SK-N-SH (cell line): ENCODE data around the gene NAALADL1. TPM values are rescaled to one million over a fixed set of nuclear protein-coding genes. Genes with fewer than 3 reads are reported as not detected.

ENCODE experiments used
- CTCF ChIA-PET: fragments of 300-600, 350-600 bp; formaldehyde crosslinking; extraction: SDS; loops from one replicate; lab custom pipeline; 2021; lab: Yijun Ruan, JAX
- POLR2A ChIA-PET: fragments of 350-600 bp; sonication (Branson Sonifier 250); formaldehyde crosslinking; extraction: SDS; loops from one replicate; lab custom pipeline; 2020; ENCODE audit warnings: antibody characterized with exemption, inconsistent platforms; lab: Yijun Ruan, JAX
- DNase-seq: peaks from one replicate; pipeline ENCODE4 v3.0.0; 2012
- H2AFZ ChIP-seq: fragments of 200-600 bp; sonication (generic); 2 replicates; pipeline ENCODE4 v1.8.1; 2016; ENCODE audit warnings: antibody characterized with exemption, mild to moderate bottlenecking, low read depth
- H3F3A ChIP-seq: fragments of 200-600 bp; sonication (generic); replicated peaks from 2 replicates; pipeline ENCODE3; 2016; ENCODE audit warnings: antibody characterized with exemption, mild to moderate bottlenecking; ENCODE audit not compliant: insufficient read depth
- H3K27ac ChIP-seq, 2 experiments: fragments of 200-500 bp in 1 of 2; fragments of 200-600 bp in 1 of 2; sonication (Bioruptor generic) in 1 of 2; sonication (generic), shearing (Covaris generic) in 1 of 2; 2 replicates each; pipeline versions ENCODE4 v1.5.1 to v1.6.1; 2014 to 2016; ENCODE audit warnings: low read depth in 2 of 2, inconsistent platforms in 1 of 2, low read length in 1 of 2, mild to moderate bottlenecking in 1 of 2, mixed read lengths in 1 of 2
- H3K27me3 ChIP-seq: fragments of 200-600 bp; sonication (generic), shearing (Covaris generic); 2 replicates; pipeline ENCODE4 v1.6.1; 2016; ENCODE audit warnings: mixed run types; ENCODE audit not compliant: insufficient read depth
- H3K36me3 ChIP-seq, 2 experiments: fragments of 200-500 bp in 1 of 2; fragments of 200-600 bp in 1 of 2; sonication (Bioruptor generic) in 1 of 2; sonication (generic) in 1 of 2; replicated peaks in 1 of 2; 2 replicates each; pipeline versions ENCODE3 to v1.5.1; 2014 to 2016; ENCODE audit warnings: low read length in 1 of 2, mild to moderate bottlenecking in 1 of 2; ENCODE audit not compliant: insufficient read depth in 2 of 2, control insufficient read depth in 1 of 2
- H3K4me1 ChIP-seq, 2 experiments: fragments of 200-500 bp in 1 of 2; fragments of 200-600 bp in 1 of 2; sonication (Bioruptor generic) in 1 of 2; sonication (generic), shearing (Covaris generic) in 1 of 2; 2 replicates each; pipeline versions ENCODE4 v1.5.1 to v1.6.1; 2014 to 2016; ENCODE audit warnings: low read depth in 1 of 2, low read length in 1 of 2, mixed run types in 1 of 2; ENCODE audit not compliant: insufficient read depth in 2 of 2, control insufficient read depth in 1 of 2
- H3K4me2 ChIP-seq: fragments of 200-600 bp; sonication (generic), shearing (Covaris generic); 2 replicates; pipeline ENCODE4 v1.6.1; 2017; ENCODE audit warnings: mixed run types
- H3K4me3 ChIP-seq, 2 experiments: fragments of 200-500 bp in 1 of 2; fragments of 200-600 bp in 1 of 2; sonication (Bioruptor generic) in 1 of 2; sonication (generic), shearing (Covaris generic) in 1 of 2; 2 replicates each; pipeline versions ENCODE4 v1.5.1 to v1.8.1; 2014 to 2016; ENCODE audit warnings: low read depth in 2 of 2, inconsistent platforms in 1 of 2, low read length in 1 of 2, mild to moderate bottlenecking in 1 of 2, mixed read lengths in 1 of 2, moderate library complexity in 1 of 2
- H3K79me2 ChIP-seq: fragments of 200-600 bp; sonication (generic); 2 replicates; pipeline ENCODE4 v1.8.1; 2017; ENCODE audit warnings: mild to moderate bottlenecking; ENCODE audit not compliant: insufficient read depth
- H3K9ac ChIP-seq: fragments of 200-600 bp; sonication (generic); 2 replicates; pipeline ENCODE4 v1.6.1; 2017; ENCODE audit warnings: mixed run types
- H3K9me2 ChIP-seq: fragments of 200-600 bp; sonication (generic); 2 replicates; pipeline ENCODE4 v1.6.1; 2017; ENCODE audit warnings: mixed run types
- H3K9me3 ChIP-seq: fragments of 200-600 bp; sonication (generic); 2 replicates; pipeline ENCODE4 v1.6.1; 2017; ENCODE audit warnings: mixed run types, mild to moderate bottlenecking, moderate library complexity
- H4K20me1 ChIP-seq: fragments of 200-600 bp; sonication (generic); 2 replicates; pipeline ENCODE4 v1.6.1; 2017; ENCODE audit warnings: mild to moderate bottlenecking, mixed run types; ENCODE audit not compliant: insufficient read depth
- ELF1 ChIP-seq: IDR thresholded peaks from 2 replicates; pipeline ENCODE4 v1.4.0; 2012
- FOSL2 ChIP-seq: IDR thresholded peaks from 2 replicates; pipeline ENCODE4 v1.4.0; 2012; ENCODE audit warnings: low read depth, mild to moderate bottlenecking, moderate library complexity, borderline replicate concordance
- FOXJ3 ChIP-seq: sonication (generic); formaldehyde crosslinking; IDR thresholded peaks from 2 replicates; pipeline ENCODE4 v1.5.1; 2020; ENCODE audit warnings: mild to moderate bottlenecking, missing genetic modification reagents
- JUND ChIP-seq: IDR thresholded peaks from 2 replicates; pipeline ENCODE4 v1.4.0; 2012
- MAX ChIP-seq: IDR thresholded peaks from 2 replicates; pipeline ENCODE4 v1.4.0; 2012; ENCODE audit warnings: low read depth
- MEF2A ChIP-seq: IDR thresholded peaks from 2 replicates; pipeline ENCODE4 v1.4.0; 2012; ENCODE audit warnings: low read depth, borderline replicate concordance
- MXI1 ChIP-seq: IDR thresholded peaks from 2 replicates; pipeline ENCODE4 v1.6.1; 2012; ENCODE audit warnings: mild to moderate bottlenecking, low read depth, low read length, improper control_type of control experiment
- PBX3 ChIP-seq: IDR thresholded peaks from 2 replicates; pipeline ENCODE4; 2012
- REST ChIP-seq: IDR thresholded peaks from 2 replicates; pipeline ENCODE4 v1.6.1; 2012; ENCODE audit warnings: mild to moderate bottlenecking, low read depth, low read length, moderate library complexity
- RFX5 ChIP-seq: IDR thresholded peaks from 2 replicates; pipeline ENCODE4 v1.6.1; 2012; ENCODE audit warnings: mild to moderate bottlenecking, improper control_type of control experiment, low read length
- TAF1 ChIP-seq: IDR thresholded peaks from 2 replicates; pipeline ENCODE4 v1.6.1; 2012; ENCODE audit warnings: low read depth, mild to moderate bottlenecking, low read length, moderate library complexity, borderline replicate concordance
- TCF12 ChIP-seq: IDR thresholded peaks from 2 replicates; pipeline ENCODE4 v1.4.0; 2012
- USF1 ChIP-seq: IDR thresholded peaks from 2 replicates; pipeline ENCODE4 v1.4.0; 2012; ENCODE audit warnings: low read depth, borderline replicate concordance
- USF2 ChIP-seq: fragments of 150-350 bp; IDR thresholded peaks from 2 replicates; pipeline ENCODE4 v1.6.1; 2017; ENCODE audit warnings: antibody characterized with exemption, low read length, low read depth, borderline replicate concordance
- WGBS: methylation state at CpG from one replicate; pipeline ENCODE4 v1.1.6; 2017; ENCODE audit warnings: low lambda C conversion rate; 5-methylcytosine and 5-hydroxymethylcytosine counted together
- polyA plus RNA-seq, 3 experiments: library from polyadenylated mRNA; depleted of rRNA; stranded (reverse); fragments of >200 nt; gene quantifications; 2 replicates each; pipeline ENCODE4 v1.2.3, GENCODE V29; 2012
- TF ChIP-seq, protein P1 (sequence below): IDR thresholded peaks from 2 replicates; pipeline ENCODE4 v1.4.0; 2012; ENCODE audit warnings: low read depth, borderline replicate concordance

Gene NAALADL1
- polyA plus RNA-seq, 1 of the 3 experiments (the other 2 are of a cell fraction): not detected

DNA sequence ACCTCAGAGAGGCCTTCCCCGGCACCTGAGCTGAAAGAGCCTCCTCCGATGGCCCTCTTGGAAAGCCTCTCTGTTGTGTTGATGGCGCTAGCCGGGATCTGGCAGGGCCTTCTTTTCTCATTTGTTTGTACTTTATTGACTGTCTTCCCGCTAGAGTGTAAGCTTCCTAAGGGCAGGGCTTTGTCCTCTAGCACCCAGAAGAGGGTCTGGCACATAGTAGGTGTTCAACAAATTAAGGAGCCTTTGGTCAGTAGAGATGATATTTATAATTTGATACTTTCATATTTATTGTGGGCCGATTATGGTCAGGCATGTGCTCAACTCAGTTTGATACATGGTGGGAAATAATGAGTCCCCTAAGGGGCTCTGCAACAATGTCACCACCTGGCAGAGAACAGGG is 40.4 kb downstream of the NAALADL1 start (continued):
- TF ChIP-seq MAX: no peak
- TF ChIP-seq MXI1: no peak
- TF ChIP-seq, protein P1, sequence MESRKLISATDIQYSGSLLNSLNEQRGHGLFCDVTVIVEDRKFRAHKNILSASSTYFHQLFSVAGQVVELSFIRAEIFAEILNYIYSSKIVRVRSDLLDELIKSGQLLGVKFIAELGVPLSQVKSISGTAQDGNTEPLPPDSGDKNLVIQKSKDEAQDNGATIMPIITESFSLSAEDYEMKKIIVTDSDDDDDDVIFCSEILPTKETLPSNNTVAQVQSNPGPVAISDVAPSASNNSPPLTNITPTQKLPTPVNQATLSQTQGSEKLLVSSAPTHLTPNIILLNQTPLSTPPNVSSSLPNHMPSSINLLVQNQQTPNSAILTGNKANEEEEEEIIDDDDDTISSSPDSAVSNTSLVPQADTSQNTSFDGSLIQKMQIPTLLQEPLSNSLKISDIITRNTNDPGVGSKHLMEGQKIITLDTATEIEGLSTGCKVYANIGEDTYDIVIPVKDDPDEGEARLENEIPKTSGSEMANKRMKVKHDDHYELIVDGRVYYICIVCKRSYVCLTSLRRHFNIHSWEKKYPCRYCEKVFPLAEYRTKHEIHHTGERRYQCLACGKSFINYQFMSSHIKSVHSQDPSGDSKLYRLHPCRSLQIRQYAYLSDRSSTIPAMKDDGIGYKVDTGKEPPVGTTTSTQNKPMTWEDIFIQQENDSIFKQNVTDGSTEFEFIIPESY: no peak
- no peak for TF ChIP-seq RFX5
- TF ChIP-seq FOSL2: no peak
- TF ChIP-seq PBX3: no peak
- TF ChIP-seq FOXJ3 (CRISPR knock-in tag): no peak
- no peak for TF ChIP-seq REST
- no peak for TF ChIP-seq TAF1

- no peak for DNase-seq
- Histone ChIP-seq H4K20me1 (no peaks in the 10 kb centered on the region), H3K4me2 (no peak overlapping the region), H3K79me2 (peaks cover 24% of the 10 kb centered on the region; the same call in 1 of the 2 replicates), H3K27ac (no peak overlapping the region), H3K9me2 (no peaks in the 10 kb centered on the region), H3K9me3 (no peaks in the 10 kb centered on the region), H2AFZ (no peak overlapping the region), H3K9ac (no peak overlapping the region), H3K4me1 (peaks cover 4% of the 10 kb centered on the region in 2 experiments; a peak in 2 of 4 replicates), H3K27me3 (no peaks in the 10 kb centered on the region), H3K36me3 (peaks cover 0 to 21% of the 10 kb centered on the region in 2 experiments), H3K4me3 (no peak overlapping the region), H3F3A (peaks cover 16% of the 10 kb centered on the region)
- ChIA-PET CTCF (interaction anchor here (1.3 to 4.3 kb wide), 2 partner anchors 94 to 101 kb away, joined by 4 to 24 read pairs; partner anchors contain the start of gene ZNHIT2), POLR2A (no interaction called here)
- 92% methylated on average over 4 of the region's 4 CpGs for WGBS
- TF ChIP-seq MEF2A (no peak), USF2 (no peak), TAF1 (no peak), ELF1 (no peak), TCF12 (no peak), USF1 (no peak), PBX3 (no peak), JUND (no peak)
Measured at GRCh38 chr11:65016705-65017104, 41.6 kb downstream of the NAALADL1 start.
